ENCODE measurements around the gene UTP25. TPM values are rescaled to one million over a fixed set of nuclear protein-coding genes. Genes with fewer than 3 reads are reported as not detected.

UTP25 gene
- total and polyA plus RNA-seq, 2 experiments from 2014 or later: 3.6 to 8.9 TPM

GRCh38 chr1:209890641-209891330, 63.0 kb downstream of the UTP25 start:
- Histone ChIP-seq H3K79me2 (replicated peaks; ENCODE audit: insufficient read depth) (no peaks in the 10 kb centered on the region), H3K4me1 (ENCODE audit: insufficient read depth) (peaks cover 8% of the 10 kb centered on the region; the same call in 1 of the 2 replicates), H3K27me3 (ENCODE audit: insufficient read depth) (peaks cover 10% of the 10 kb centered on the region), H3F3A (replicated peaks; ENCODE audit: low read depth) (no peaks in the 10 kb centered on the region), H3K4me2 (no peak overlapping the region), H3K4me3 (no peak overlapping the region), H3K36me3 (ENCODE audit: insufficient read depth) (no peaks in the 10 kb centered on the region), H3K9me2 (ENCODE audit: insufficient read depth) (no peaks in the 10 kb centered on the region), H4K20me1 (replicated peaks; ENCODE audit: insufficient read depth) (no peaks in the 10 kb centered on the region), H3K27ac (ENCODE audit: low read depth) (no peak overlapping the region), H2AFZ (no peak overlapping the region)
- Mint-ChIP-seq H3K4me3 (no peak overlapping the region), H3K36me3 (ENCODE audit: low read depth) (no peaks in the 10 kb centered on the region; the same call in 2 of the 3 replicates), H3K9me3 (no peaks in the 10 kb centered on the region), H3K27ac (no peak overlapping the region), H3K27me3 (ENCODE audit: insufficient read depth, low read depth, poor library complexity) (no peaks in the 10 kb centered on the region), H3K4me1 (peaks cover 8% of the 10 kb centered on the region; the same call in 2 of the 3 replicates)
- no peak for ATAC-seq
- no peak for DNase-seq (ENCODE audit: low spot score)
- no peak for TF ChIP-seq ZNF331 (CRISPR knock-in tag; IDR thresholded peaks at IDR 0.05; ENCODE audit: low read depth)
- no peak for TF ChIP-seq CREB1 (CRISPR knock-in tag; IDR thresholded peaks at IDR 0.05; ENCODE audit: low read depth)
- no peak for TF ChIP-seq STAT1 (IDR thresholded peaks at IDR 0.05; ENCODE audit: unreplicated experiment)
- no peak for TF ChIP-seq JUNB (IDR thresholded peaks at IDR 0.05; ENCODE audit: unreplicated experiment)
- no peak for TF ChIP-seq CTCF (conservative IDR thresholded peaks at IDR 0.05; ENCODE audit: low read depth in 2 of 2)
- TF ChIP-seq, protein P1, sequence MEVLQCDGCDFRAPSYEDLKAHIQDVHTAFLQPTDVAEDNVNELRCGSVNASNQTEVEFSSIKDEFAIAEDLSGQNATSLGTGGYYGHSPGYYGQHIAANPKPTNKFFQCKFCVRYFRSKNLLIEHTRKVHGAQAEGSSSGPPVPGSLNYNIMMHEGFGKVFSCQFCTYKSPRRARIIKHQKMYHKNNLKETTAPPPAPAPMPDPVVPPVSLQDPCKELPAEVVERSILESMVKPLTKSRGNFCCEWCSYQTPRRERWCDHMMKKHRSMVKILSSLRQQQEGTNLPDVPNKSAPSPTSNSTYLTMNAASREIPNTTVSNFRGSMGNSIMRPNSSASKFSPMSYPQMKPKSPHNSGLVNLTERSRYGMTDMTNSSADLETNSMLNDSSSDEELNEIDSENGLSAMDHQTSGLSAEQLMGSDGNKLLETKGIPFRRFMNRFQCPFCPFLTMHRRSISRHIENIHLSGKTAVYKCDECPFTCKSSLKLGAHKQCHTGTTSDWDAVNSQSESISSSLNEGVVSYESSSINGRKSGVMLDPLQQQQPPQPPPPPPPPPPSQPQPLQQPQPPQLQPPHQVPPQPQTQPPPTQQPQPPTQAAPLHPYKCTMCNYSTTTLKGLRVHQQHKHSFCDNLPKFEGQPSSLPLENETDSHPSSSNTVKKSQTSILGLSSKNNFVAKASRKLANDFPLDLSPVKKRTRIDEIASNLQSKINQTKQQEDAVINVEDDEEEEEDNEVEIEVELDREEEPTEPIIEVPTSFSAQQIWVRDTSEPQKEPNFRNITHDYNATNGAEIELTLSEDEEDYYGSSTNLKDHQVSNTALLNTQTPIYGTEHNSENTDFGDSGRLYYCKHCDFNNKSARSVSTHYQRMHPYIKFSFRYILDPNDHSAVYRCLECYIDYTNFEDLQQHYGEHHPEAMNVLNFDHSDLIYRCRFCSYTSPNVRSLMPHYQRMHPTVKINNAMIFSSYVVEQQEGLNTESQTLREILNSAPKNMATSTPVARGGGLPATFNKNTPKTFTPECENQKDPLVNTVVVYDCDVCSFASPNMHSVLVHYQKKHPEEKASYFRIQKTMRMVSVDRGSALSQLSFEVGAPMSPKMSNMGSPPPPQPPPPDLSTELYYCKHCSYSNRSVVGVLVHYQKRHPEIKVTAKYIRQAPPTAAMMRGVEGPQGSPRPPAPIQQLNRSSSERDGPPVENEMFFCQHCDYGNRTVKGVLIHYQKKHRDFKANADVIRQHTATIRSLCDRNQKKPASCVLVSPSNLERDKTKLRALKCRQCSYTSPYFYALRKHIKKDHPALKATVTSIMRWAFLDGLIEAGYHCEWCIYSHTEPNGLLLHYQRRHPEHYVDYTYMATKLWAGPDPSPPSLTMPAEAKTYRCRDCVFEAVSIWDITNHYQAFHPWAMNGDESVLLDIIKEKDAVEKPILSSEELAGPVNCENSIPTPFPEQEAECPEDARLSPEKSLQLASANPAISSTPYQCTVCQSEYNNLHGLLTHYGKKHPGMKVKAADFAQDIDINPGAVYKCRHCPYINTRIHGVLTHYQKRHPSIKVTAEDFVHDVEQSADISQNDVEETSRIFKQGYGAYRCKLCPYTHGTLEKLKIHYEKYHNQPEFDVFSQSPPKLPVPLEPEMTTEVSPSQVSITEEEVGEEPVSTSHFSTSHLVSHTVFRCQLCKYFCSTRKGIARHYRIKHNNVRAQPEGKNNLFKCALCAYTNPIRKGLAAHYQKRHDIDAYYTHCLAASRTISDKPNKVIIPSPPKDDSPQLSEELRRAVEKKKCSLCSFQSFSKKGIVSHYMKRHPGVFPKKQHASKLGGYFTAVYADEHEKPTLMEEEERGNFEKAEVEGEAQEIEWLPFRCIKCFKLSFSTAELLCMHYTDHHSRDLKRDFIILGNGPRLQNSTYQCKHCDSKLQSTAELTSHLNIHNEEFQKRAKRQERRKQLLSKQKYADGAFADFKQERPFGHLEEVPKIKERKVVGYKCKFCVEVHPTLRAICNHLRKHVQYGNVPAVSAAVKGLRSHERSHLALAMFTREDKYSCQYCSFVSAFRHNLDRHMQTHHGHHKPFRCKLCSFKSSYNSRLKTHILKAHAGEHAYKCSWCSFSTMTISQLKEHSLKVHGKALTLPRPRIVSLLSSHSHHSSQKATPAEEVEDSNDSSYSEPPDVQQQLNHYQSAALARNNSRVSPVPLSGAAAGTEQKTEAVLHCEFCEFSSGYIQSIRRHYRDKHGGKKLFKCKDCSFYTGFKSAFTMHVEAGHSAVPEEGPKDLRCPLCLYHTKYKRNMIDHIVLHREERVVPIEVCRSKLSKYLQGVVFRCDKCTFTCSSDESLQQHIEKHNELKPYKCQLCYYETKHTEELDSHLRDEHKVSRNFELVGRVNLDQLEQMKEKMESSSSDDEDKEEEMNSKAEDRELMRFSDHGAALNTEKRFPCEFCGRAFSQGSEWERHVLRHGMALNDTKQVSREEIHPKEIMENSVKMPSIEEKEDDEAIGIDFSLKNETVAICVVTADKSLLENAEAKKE (CRISPR knock-in tag; IDR thresholded peaks at IDR 0.05): no peak
- TF ChIP-seq, protein P2, sequence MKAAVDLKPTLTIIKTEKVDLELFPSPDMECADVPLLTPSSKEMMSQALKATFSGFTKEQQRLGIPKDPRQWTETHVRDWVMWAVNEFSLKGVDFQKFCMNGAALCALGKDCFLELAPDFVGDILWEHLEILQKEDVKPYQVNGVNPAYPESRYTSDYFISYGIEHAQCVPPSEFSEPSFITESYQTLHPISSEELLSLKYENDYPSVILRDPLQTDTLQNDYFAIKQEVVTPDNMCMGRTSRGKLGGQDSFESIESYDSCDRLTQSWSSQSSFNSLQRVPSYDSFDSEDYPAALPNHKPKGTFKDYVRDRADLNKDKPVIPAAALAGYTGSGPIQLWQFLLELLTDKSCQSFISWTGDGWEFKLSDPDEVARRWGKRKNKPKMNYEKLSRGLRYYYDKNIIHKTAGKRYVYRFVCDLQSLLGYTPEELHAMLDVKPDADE (IDR thresholded peaks at IDR 0.05): no peak
- no peak for TF ChIP-seq EZH2phosphoT487 (IDR thresholded peaks at IDR 0.05; ENCODE audit: unreplicated experiment)
- no peak for TF ChIP-seq EZH2 (IDR thresholded peaks at IDR 0.05; ENCODE audit: low read depth, unreplicated experiment)
- TF ChIP-seq POLR2AphosphoS5 (IDR thresholded peaks at IDR 0.05; ENCODE audit: low read depth): no peak
- TF ChIP-seq REST (IDR thresholded peaks at IDR 0.05; ENCODE audit: unreplicated experiment): no peak
- no peak for TF ChIP-seq NANOG (IDR thresholded peaks at IDR 0.05; ENCODE audit: borderline replicate concordance)
- TF ChIP-seq ZNF114 (CRISPR knock-in tag; IDR thresholded peaks at IDR 0.05): no peak
